ENCODE data around the gene NFIB. TPM values are rescaled to one million over a fixed set of nuclear protein-coding genes. Genes with fewer than 3 reads are reported as not detected.

Gene NFIB
- polyA plus RNA-seq, 1 of the 3 experiments (the other 2 are of a cell fraction) = 9.2 TPM

DNA sequence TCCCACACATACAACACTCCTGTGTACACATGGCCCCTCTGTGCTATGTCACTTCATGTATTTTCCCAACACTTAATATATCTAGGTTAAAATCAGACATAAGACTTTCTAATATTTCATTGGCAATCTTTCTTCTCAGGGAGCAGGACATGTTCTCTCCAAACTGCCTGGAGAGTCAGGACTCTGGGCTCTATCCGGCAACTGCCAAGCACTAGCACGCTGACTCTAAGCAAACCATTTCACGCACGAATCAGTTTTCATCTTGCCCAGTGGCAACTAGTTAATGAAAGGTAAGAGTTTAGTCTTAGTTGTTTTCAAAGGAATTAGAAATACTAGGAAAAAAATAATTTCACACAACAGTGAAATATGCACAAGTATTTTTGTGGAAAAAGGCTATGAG lies 124.8 kb downstream of the NFIB start:
- peaks cover 11% of the 10 kb centered on the region; the same call in 1 of the 2 replicates for H4K20me1 ChIP-seq (ENCODE audit: insufficient read depth)
- H3K9me2 ChIP-seq = no peaks in the 10 kb centered on the region
- CTCF ChIA-PET = no interaction called here
- H3K9me3 ChIP-seq = no peaks in the 10 kb centered on the region
- H3F3A ChIP-seq (replicated peaks; ENCODE audit: insufficient read depth) = no peaks in the 10 kb centered on the region
- H3K79me2 ChIP-seq (ENCODE audit: insufficient read depth) = peaks cover 71% of the 10 kb centered on the region
- H2AFZ ChIP-seq (ENCODE audit: low read depth) = no peak overlapping the region
- no peaks in the 10 kb centered on the region for H3K36me3 ChIP-seq (replicated peaks in 1 of 2; ENCODE audit: control insufficient read depth in 1 of 2, insufficient read depth in 2 of 2, low read length in 1 of 2)
- no peak overlapping the region for H3K9ac ChIP-seq
- POLR2A ChIA-PET = no interaction called here
- H3K4me2 ChIP-seq = no peak overlapping the region
- TF ChIP-seq NFIC (IDR thresholded peaks at IDR 0.05; ENCODE audit: borderline replicate concordance) = no peak
- no peak for TF ChIP-seq SIN3A (IDR thresholded peaks at IDR 0.05; ENCODE audit: borderline replicate concordance, low read depth, low read length)
- TF ChIP-seq RFX5 (IDR thresholded peaks at IDR 0.05; ENCODE audit: low read length) = no peak
- no peak for TF ChIP-seq EZH2phosphoT487 (IDR thresholded peaks at IDR 0.05; ENCODE audit: borderline replicate concordance, low read depth)
- no peak for TF ChIP-seq CHD2 (IDR thresholded peaks at IDR 0.05; ENCODE audit: low read length, partially characterized antibody)
- no peak for TF ChIP-seq RXRA (IDR thresholded peaks at IDR 0.05; ENCODE audit: borderline replicate concordance, low read depth)
- no peak for TF ChIP-seq FOXM1 (IDR thresholded peaks at IDR 0.05; ENCODE audit: low read depth)
- TF ChIP-seq FOSL2 (IDR thresholded peaks at IDR 0.05; ENCODE audit: borderline replicate concordance, low read depth) = no peak
- no peak for TF ChIP-seq TAF1 (IDR thresholded peaks at IDR 0.05; ENCODE audit: borderline replicate concordance, low read depth, low read length)
- TF ChIP-seq YY1 (IDR thresholded peaks at IDR 0.05; ENCODE audit: low read depth) = no peak
- TF ChIP-seq, protein P1, sequence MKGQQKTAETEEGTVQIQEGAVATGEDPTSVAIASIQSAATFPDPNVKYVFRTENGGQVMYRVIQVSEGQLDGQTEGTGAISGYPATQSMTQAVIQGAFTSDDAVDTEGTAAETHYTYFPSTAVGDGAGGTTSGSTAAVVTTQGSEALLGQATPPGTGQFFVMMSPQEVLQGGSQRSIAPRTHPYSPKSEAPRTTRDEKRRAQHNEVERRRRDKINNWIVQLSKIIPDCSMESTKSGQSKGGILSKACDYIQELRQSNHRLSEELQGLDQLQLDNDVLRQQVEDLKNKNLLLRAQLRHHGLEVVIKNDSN (IDR thresholded peaks at IDR 0.05; ENCODE audit: borderline replicate concordance, low read depth) = no peak
- no peak for TF ChIP-seq TEAD4 (IDR thresholded peaks at IDR 0.05; ENCODE audit: borderline replicate concordance, insufficient read depth)
- no peak for DNase-seq
- H3K27me3 ChIP-seq (ENCODE audit: insufficient read depth) = no peaks in the 10 kb centered on the region
- WGBS (ENCODE audit: low lambda C conversion rate) = 92% methylated on average over 4 of the region's 4 CpGs
- H3K4me3 ChIP-seq (ENCODE audit: low read depth in 2 of 2, low read length in 1 of 2) = no peak overlapping the region
- H3K4me1 ChIP-seq (ENCODE audit: control insufficient read depth in 1 of 2, insufficient read depth in 2 of 2, low read depth in 1 of 2, low read length in 1 of 2) = peaks cover 10 to 33% of the 10 kb centered on the region in 2 experiments; a peak in 3 of 4 replicates
- H3K27ac ChIP-seq (ENCODE audit: low read depth in 2 of 2, low read length in 1 of 2) = no peak overlapping the region

DNA sequence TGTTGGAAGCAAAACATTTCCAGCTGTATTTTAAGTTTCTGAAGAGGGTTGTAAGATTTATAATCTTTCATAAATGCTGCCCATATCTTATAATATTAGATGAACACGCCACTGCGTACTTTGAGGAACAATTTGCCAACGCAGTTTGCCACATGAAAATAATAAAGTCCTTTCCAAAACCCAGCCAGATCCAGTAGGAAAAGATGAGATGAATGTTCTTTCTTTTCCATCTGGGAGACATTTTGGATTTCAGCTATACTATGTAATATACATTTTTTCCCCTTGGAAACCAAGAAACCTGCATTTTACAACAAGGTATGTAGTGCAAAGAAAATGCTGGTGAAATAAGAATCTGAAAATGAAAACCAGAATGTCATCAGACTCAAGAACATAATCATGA lies 125.4 kb downstream of the NFIB start:
- peaks cover 67% of the 10 kb centered on the region for H3K79me2 ChIP-seq (ENCODE audit: insufficient read depth)
- TF ChIP-seq EP300 (IDR thresholded peaks at IDR 0.05; ENCODE audit: borderline replicate concordance in 1 of 2, low read depth in 1 of 2, low read length in 1 of 2) (no peak), EZH2phosphoT487 (IDR thresholded peaks at IDR 0.05; ENCODE audit: borderline replicate concordance, low read depth) (no peak), NFIC (IDR thresholded peaks at IDR 0.05; ENCODE audit: borderline replicate concordance) (no peak), RAD21 (IDR thresholded peaks at IDR 0.05; ENCODE audit: low read length) (no peak), RXRA (IDR thresholded peaks at IDR 0.05; ENCODE audit: borderline replicate concordance, low read depth) (no peak), FOSL2 (IDR thresholded peaks at IDR 0.05; ENCODE audit: borderline replicate concordance, low read depth) (no peak), FOXJ3 (CRISPR knock-in tag; IDR thresholded peaks at IDR 0.05) (no peak), RFX5 (IDR thresholded peaks at IDR 0.05; ENCODE audit: low read length) (no peak), POLR2AphosphoS5 (IDR thresholded peaks at IDR 0.05; ENCODE audit: low read depth, low read length) (no peak)
- TF ChIP-seq, protein P2, sequence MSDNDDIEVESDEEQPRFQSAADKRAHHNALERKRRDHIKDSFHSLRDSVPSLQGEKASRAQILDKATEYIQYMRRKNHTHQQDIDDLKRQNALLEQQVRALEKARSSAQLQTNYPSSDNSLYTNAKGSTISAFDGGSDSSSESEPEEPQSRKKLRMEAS (IDR thresholded peaks at IDR 0.05; ENCODE audit: low read depth) = no peak
- TF ChIP-seq, protein P3, sequence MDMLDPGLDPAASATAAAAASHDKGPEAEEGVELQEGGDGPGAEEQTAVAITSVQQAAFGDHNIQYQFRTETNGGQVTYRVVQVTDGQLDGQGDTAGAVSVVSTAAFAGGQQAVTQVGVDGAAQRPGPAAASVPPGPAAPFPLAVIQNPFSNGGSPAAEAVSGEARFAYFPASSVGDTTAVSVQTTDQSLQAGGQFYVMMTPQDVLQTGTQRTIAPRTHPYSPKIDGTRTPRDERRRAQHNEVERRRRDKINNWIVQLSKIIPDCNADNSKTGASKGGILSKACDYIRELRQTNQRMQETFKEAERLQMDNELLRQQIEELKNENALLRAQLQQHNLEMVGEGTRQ (IDR thresholded peaks at IDR 0.05; ENCODE audit: borderline replicate concordance, low read depth, low read length) = no peak
- TF ChIP-seq, protein P4, sequence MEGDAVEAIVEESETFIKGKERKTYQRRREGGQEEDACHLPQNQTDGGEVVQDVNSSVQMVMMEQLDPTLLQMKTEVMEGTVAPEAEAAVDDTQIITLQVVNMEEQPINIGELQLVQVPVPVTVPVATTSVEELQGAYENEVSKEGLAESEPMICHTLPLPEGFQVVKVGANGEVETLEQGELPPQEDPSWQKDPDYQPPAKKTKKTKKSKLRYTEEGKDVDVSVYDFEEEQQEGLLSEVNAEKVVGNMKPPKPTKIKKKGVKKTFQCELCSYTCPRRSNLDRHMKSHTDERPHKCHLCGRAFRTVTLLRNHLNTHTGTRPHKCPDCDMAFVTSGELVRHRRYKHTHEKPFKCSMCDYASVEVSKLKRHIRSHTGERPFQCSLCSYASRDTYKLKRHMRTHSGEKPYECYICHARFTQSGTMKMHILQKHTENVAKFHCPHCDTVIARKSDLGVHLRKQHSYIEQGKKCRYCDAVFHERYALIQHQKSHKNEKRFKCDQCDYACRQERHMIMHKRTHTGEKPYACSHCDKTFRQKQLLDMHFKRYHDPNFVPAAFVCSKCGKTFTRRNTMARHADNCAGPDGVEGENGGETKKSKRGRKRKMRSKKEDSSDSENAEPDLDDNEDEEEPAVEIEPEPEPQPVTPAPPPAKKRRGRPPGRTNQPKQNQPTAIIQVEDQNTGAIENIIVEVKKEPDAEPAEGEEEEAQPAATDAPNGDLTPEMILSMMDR (IDR thresholded peaks at IDR 0.05) = no peak
- ChIA-PET CTCF (interaction anchor here (1.4 kb wide), 1 partner anchor 89 kb away, joined by 3 read pairs; no protein-coding TSS in a partner anchor), POLR2A (no interaction called here)
- peaks cover 10 to 31% of the 10 kb centered on the region in 2 experiments; a peak in 3 of 4 replicates for H3K4me1 ChIP-seq (ENCODE audit: control insufficient read depth in 1 of 2, insufficient read depth in 2 of 2, low read depth in 1 of 2, low read length in 1 of 2)
- H3K27ac ChIP-seq (ENCODE audit: low read depth in 2 of 2, low read length in 1 of 2) = peak overlapping the region in 1 of 2 experiments; percentile 62; a peak in 1 of 4 replicates
- no peaks in the 10 kb centered on the region for H3F3A ChIP-seq (replicated peaks; ENCODE audit: insufficient read depth)
- H3K27me3 ChIP-seq (ENCODE audit: insufficient read depth) = no peaks in the 10 kb centered on the region
- H3K9me2 ChIP-seq = no peaks in the 10 kb centered on the region
- no peak for DNase-seq
- H3K36me3 ChIP-seq (replicated peaks in 1 of 2; ENCODE audit: control insufficient read depth in 1 of 2, insufficient read depth in 2 of 2, low read length in 1 of 2) = no peaks in the 10 kb centered on the region
- peaks cover 11% of the 10 kb centered on the region; the same call in 1 of the 2 replicates for H4K20me1 ChIP-seq (ENCODE audit: insufficient read depth)
- no peak overlapping the region for H3K4me3 ChIP-seq (ENCODE audit: low read depth in 2 of 2, low read length in 1 of 2)
- 98% methylated on average over 3 of the region's 3 CpGs for WGBS (ENCODE audit: low lambda C conversion rate)
- no peak overlapping the region for H3K4me2 ChIP-seq
- no peak overlapping the region for H3K9ac ChIP-seq
- H2AFZ ChIP-seq (ENCODE audit: low read depth) = no peak overlapping the region
- H3K9me3 ChIP-seq = no peaks in the 10 kb centered on the region

Measured in SK-N-SH (cell line).